GM12892 (cell line): ENCODE results near the gene MACROD2.

Experiments
- POLR2A ChIP-seq: IDR thresholded peaks from 2 replicates; pipeline ENCODE4 v1.6.1; 2011; ENCODE audit warnings: low read depth, low read length, control low read depth
- TAF1 ChIP-seq: IDR thresholded peaks from 2 replicates; pipeline ENCODE4 v1.6.1; 2011; ENCODE audit warnings: low read depth, mild to moderate bottlenecking, control low read depth, low read length, borderline replicate concordance

- TF ChIP-seq POLR2A (no peak), TAF1 (no peak)
Observed at GRCh38 chr20:14664101-14664500, 668.8 kb downstream of the MACROD2 start.
